Stimulated activated CD8-positive, alpha-beta memory T cell treated with anti-CD3 and anti-CD28 coated beads, Interleukin-7, amount 100 ng/mL, for 4 hours (primary cell): ENCODE measurements around the gene BCL2L12.

Experiments
- DNase-seq, 2 donors: peaks; one replicate each; pipeline ENCODE4 v3.0.0-alpha.2; 2020; ENCODE audit warnings: low read depth in 2 of 2

BCL2L12 gene

DNA sequence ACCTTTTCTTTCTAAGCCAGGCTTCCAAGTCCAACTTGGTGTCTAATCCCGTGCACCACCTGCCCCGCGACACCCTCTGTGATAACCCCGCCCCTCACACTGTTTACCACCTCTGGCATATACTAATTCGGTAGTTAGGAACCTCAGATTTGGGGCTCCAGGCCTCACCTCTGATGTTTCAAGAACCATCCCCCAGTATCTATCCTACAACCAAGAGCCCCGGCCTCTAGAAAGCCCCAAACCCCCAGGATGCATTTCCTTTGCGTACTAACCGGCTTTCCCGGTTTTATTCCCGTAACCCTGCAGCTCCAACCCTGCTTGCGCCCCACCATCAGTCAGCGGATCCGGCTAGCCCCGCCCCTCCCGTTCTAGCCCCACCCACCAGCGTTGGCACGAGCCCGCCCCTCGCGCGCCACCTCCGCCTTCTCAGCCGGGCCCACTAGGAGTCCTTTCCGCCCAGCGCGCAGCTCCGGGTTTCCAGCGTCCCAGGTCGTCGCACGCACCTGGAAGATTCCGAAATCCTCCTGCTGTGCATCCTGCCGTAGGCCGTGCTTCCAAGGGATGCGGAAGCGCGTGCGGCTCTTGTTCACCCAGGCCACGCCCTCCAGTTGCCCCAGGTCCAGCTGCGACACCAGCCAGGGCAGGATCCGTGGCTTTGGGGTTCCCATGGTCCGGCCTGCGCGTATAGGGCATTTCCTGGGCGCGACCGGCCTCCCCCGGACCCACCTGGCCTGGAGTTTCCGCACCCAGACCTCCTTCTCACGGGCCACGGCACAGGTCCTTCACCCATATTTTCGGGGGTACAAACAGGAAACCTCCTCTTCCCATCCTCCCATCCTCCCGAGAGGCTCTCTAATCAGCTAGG, 1.3 kb upstream of the BCL2L12 start:
- peak; percentile 81 to 83 for DNase-seq

DNA sequence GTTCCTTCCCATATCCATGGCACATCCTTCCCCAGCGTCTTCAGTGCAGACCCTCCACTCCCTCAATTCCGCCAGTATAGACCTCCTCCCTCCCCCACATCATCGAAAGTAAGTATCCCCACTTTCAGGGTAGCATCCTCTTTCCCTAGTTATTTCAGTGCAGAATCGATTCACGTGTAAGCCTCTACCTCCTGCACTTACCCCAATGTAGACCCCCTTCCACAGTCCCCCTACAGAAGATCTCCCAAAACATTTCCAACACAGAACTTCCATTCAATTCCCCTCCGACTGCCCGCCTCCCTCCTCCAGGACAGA, 740 bp upstream of the BCL2L12 start:
- no peak for DNase-seq

DNA sequence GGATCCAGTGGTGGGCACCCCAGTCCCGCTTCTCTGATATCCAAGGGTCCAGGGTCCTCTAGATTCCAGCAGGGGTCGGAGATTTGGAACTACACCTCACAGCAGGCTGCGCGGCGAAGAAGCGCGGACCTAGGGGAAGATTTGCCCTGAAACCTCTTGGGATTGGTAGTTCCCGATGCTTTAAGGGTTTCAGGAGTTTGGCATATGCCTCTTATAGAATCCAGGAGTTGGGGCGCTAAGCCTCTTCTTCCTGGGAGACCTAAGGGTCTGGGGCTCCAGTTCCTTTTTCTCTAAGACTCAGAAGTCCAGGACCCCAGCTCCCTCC, 349 bp downstream of the BCL2L12 start:
- DNase-seq, result no peak

DNA sequence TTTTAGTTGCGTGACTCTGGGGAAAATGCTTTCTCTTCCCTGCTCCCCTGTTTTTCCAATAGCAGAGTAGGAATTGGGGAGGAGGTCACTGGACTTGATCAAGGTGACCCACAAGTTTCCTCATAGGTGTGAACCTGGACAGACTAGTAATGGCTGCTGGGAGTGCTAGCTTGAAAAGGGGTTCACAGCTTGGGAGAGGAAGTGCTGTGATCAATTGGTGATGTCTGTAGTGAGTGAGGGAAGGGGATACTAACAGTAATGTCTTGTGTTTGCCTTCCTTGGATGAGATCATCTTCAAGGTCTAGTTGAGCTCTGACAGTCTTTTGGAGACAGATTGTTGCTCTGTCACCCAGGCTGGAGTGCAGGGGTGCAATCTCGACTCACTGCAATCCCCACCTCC, 1.7 kb downstream of the BCL2L12 start:
- no peak for DNase-seq

DNA sequence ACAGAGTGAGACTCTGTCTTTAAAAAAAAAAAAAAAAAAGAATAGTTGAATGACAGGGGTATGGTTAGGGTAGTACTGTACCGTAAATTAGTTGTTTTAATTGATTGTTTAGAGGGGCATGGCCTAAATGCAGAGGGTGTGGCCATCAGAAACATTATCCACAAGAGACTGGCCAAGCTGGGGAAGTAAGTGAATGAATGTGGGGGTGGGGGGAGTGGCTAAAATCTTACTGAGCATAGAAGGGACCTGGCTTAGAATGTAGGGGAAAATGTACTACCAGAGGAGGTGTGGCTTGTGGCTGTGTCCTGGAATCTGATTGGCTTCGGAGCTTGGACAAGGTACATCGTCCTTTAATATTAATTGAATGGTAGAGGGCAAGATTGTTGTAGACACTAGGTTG, 3.8 kb downstream of the BCL2L12 start:
- no peak for DNase-seq

DNA sequence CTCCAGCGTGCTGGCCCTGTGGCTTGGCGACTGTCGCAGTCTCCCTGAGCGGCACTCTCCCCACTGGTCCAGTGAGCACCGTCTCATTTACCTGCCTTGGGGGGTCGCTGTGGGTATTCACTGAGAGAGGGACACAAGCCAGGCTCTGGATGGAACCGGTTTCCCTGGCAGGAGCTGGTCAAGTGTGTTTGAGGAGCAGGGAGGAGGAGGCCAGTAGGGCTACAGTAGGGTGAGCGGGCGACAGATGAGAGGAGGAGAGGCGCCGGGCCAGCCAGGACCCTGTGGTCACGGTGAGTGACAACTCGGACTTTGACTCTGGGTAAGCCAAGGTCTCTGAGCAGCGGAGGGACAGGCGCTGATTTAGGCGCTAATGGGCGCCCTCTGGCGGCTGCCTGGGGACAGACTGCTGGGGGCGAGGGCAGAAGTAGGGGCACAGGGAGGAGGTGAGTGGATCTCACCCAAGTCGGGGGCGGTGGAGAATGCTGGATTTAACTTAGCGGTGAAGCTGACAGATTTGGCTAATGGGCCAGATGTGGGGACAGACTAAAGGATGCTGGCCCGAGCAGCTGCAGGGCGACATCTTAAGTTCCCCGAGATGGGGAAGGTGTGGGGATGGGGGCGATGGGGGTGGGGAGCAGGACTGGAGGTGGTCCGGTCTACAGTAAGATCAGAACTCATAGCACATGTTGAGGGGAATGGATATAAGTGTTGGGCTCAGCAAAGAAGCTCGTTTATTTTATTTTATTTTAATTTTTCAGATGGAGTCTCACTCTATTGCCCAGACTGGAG, 6.6 kb downstream of the BCL2L12 start:
- DNase-seq, result peak; percentile 60 to 62

DNA sequence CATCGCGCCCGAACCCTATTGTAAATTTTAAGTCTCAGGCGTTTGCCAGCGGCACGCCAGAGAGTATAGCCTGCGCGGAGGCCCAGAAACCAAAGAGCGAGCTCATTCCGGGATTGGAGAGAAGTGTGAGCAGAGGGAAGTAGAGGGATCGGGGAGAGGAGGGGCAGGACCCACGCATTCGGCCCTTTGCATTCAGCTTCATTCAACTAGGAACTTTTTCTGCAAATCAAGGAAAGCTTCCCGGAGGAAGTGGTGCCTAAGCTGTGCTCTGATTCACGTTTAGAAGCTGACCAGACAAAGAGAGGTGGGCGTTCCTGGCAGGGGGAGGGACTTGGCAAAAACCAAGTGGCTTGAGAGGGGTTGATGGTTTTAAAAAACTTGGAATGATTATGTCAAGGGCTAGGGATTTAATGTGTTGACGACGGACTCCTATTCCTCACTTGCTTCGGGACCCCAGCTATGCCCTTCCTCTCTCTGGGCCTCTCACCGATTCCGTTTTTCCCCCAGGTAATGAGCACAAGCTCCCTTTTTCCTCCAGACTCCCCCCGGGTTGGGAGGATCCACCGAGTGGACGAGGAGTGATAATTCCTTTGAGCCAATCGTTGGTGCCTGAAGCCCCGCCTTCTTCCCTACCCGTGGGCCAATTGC, 10.5 kb downstream of the BCL2L12 start:
- peak in 1 of 2 donors; percentile 36 for DNase-seq

DNA sequence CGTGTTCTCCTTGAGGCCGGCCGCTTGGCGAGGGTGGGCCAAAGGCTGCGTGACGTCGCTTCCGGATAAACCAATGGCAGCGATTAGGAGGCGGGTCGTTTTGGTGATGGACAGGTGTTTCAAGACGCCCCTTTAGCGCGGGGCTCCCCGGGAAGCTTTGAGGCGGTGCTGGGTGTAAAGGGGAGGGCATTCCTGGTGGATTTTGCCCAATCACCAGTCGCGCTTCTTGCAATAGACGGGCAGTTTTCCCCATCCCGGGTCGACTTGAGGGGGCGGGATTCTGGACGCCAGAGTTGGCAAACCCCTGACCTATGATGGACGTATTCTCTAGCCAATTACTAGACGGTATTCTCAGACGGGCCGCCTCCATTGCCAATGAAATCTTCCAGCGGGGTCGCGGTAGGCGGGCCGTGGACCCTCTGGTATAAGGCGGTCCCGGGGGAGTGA, 11.1 kb downstream of the BCL2L12 start:
- peak; percentile 95 to 99 for DNase-seq

DNA sequence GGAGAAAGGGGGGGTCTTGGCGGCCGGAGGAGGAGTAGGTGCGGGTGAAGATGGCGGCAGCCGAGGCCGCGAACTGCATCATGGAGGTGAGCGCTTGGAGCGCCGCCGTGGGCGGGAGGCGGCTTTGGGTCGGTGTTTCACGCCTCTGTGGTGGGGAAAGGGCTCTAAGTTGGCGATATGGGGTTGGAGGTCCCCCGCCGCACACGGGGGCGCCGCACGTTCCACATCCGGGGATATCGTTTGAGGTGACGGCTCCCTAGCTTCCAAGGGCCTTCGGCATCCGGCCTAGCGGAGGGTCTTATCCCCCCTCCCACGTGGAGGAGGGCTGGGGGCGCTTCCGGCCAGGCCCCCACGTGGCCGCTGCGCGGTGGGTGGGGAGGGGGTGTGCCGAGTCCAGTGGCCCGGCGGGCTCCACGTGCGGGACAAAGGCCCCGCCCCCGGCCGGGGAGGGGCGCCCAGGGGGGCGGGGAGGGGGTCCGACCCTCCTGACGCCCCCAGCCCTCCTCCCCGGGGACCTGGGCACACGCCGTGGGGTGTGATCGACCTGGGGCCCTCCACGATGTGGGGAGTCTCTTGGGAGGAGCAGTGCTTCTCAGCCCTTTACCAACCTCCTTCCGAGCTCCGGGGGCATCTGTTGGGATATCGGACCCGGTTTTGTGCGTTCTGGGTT, 11.6 kb downstream of the BCL2L12 start, which contains the start of gene PRMT1:
PRMT1 (plus strand) TSS at position 41 of the 670 bp plus-strand sequence; CDS start at position 51, 10 bp downstream.
- DNase-seq, result peak; percentile 23 to 46

DNA sequence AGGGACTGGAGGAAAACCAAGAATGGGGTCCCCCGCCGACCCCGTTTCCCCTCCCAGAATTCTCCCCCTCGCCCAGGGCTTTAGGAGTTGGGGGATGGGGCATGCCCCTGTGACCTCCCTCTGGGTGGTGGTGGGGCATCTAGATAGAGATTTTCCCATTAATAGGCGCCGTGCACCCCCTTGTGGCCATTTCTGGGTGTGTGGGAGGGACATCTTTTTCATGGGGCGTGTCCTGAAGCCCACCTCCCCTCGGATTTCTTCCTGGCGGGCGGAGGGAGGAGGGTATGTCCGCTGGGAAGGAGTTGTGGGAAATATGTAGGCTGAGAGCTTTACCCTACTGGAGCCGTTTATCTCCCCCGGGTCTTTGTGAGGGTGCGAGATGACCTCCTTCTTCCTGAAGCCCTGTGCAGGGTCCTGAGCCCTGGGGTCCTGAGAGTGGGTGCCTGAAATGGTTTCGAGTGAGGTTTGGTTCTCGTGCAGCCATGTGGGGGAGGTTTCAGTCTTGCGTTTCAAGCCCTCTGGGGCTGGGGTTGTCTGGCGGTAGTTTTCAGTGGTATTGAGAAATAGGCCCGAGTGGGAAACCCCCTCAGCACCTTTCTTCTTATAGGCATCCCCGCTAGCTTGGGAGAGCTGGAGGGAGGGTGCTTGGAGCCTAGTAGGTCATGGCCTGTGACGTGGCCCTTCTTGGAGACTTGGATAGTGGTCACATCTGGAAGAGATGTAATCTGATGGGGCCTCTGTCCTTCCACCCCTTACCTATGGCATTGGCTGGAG, 12.4 kb downstream of the BCL2L12 start:
- peak; percentile 65 to 74 for DNase-seq

DNA sequence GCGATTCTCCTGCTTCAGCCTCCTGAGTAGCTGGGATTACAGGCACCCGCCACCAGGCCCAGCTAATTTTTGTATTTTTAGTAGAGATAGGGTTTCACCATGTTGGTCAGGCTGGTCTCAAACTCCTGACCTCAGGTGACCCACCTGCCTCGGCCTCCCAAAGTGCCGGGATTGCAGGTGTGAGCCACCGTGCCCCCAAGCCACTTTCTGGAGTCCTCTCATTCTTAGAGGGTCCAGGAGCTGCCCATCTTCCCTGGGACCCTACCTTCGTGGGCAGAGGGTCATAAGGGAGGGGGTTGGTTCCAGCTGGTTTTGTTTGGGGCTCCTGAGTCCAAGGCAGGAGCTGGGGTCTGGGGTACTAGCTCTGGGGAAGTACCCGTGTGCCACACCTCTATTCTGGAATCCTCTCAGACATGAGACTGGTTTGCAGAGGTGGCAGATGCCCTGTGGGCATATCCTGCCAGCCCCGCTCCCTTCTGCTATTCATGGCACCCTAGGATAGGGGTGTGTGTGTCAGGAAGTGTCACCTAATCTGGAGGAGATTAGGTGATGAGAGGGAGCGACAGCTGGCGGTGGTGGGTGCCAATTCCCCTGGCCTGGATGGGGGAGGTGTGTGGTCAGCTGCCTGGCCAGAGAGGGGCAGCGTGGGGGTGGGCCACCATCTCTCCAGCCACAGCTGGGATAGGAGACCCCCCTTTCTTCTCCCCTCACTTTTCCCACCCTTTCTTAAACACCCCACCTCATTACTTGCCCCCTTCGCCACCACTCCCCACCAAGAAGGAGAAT, 13.4 kb downstream of the BCL2L12 start:
- no peak for DNase-seq

DNA sequence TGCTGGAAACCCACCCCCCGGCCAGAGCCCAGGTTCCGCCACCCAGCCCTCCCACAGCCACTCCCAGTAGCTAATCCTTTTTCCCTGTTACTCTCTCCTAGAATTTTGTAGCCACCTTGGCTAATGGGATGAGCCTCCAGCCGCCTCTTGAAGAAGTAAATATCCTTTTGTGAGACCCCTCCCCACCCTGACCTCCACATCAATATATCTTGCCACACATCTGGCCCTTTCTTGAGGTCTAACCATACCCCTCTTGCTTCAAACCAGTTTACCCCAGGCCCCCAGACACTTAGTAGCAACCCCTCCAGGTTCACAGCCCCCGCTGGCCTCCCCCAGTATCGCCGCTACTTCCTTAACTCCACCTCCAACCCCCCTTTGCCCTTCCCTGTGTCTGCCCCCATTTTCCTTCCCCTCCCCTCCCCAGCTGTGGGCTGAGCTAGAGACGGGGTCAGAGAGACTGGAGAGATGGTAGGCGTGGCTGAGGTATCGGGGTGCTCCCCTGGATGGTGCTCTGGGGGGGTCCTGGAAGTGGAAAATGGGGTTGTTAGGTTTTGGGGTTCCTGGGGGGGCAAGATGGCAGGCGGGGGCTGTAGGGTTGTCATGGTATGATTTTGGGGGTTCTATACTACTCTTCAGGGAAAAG, 14.2 kb downstream of the BCL2L12 start:
- no peak for DNase-seq

DNA sequence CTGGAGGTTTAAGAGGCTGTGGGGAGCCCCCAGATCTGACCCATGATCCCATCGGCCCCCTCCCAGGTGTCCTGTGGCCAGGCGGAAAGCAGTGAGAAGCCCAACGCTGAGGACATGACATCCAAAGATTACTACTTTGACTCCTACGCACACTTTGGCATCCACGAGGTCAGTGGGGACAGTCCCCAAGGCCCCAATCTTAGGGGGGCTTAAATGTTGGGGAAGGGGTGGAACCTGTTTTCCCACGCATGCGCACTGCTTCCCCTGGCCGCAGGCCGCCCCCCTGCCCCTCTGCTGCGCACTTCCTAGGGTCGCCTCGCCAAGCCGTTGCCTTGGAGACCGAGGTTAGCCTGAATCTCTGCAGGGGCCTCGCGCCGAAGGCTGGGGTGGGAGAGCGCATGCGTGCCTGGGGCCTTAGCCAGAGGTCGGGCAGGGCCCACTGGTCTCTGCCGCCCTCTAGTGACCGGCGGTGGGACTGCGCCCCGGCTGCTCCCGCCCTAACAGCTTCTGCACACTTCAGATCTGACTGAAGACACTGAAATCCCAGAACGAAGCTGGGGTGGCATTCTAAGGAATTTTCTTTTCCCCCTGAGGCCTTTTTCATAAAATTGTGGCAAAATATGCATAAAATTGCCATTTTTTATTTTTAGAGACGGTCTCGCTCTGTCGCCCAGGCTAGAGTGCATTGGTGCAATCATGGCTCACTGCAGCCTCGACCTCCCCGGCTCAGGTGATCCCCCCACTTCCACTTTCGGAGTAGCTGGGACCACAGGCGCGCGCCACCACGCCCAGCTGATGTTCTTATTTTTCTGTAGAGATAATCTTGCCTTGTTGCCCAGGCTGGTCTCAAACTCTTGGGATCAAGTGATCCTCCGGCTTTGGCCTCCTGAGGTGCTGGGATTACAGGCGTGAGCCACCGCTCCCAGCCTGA, 15.0 kb downstream of the BCL2L12 start:
- DNase-seq, result peak; percentile 79 to 87

DNA sequence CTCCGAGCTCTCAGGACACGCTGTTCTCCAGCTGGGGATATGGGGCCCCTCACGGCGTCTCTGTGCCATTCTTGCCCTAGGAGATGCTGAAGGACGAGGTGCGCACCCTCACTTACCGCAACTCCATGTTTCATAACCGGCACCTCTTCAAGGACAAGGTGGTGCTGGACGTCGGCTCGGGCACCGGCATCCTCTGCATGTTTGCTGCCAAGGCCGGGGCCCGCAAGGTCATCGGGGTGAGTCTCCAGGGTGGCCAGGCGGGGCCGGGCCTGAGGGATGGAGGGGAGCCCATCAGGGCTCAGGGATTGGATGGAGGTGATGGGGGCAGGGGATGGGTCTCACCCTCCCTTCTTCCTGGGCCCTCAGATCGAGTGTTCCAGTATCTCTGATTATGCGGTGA, 16.1 kb downstream of the BCL2L12 start:
- DNase-seq, result no peak

DNA sequence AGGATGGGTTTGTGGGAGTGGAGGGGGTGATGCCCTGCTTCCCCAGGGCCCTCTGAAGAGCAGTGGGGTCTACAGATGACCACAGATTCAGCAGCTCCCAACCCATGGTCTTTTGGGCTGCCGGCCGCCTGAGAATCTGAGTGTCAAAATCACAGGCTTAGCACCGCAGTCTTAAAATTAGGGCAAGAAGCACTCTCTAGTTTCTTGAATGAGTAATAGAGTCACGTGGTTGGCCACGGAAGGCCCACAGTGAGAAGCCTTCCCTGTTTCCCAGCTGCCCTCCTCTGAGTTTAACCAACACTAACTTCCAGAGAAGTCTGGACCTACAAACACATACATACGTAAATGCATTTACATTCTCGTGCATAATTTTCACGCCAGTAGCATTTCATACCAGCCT, 16.5 kb downstream of the BCL2L12 start:
- DNase-seq, result no peak

DNA sequence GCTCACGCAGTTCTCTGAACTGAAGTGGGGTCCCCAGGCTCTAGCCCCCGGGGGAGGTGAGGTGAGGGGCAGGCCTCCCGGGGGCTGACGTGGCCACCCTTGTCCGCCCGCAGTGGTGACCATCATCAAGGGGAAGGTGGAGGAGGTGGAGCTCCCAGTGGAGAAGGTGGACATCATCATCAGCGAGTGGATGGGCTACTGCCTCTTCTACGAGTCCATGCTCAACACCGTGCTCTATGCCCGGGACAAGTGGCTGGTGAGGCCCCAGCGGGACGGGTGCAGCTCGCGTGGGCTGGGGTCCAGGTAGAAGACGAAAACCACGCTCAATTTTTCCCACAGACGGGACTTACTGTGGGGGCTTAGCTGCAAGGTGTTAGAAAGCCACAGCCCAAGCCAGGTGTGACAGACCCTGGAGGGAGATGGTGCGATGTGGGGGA, 18.1 kb downstream of the BCL2L12 start:
- DNase-seq, result no peak

DNA sequence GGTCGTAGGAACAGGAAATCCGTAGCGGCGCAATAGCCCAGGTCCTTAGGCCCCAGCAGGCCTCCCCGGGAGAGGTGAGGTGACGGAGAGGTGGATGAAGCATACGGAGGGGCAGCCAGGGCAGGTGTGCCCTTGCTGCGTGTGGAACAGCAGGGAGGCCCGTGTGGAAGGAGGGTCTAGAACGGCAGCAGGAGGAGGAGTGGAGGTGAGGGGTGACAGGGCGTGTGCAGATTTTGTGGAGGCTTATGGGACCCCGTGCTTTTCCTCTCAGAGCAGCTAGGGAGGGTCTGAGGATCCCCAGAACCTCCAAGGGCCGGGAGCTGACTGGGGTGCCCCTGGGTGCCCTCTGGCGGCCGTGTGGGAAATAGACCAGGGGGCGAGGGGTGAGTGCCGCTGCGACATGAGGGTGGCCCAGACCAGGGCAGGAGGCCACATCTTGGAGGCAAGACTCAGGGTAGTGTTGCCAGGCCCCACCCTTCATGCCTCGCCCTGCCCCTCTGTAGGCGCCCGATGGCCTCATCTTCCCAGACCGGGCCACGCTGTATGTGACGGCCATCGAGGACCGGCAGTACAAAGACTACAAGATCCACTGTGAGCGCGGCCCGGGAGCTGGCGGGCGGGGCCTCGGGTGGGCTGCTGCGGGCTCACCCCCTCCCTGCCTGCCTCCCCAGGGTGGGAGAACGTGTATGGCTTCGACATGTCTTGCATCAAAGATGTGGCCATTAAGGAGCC, 18.7 kb downstream of the BCL2L12 start:
- no peak for DNase-seq

DNA sequence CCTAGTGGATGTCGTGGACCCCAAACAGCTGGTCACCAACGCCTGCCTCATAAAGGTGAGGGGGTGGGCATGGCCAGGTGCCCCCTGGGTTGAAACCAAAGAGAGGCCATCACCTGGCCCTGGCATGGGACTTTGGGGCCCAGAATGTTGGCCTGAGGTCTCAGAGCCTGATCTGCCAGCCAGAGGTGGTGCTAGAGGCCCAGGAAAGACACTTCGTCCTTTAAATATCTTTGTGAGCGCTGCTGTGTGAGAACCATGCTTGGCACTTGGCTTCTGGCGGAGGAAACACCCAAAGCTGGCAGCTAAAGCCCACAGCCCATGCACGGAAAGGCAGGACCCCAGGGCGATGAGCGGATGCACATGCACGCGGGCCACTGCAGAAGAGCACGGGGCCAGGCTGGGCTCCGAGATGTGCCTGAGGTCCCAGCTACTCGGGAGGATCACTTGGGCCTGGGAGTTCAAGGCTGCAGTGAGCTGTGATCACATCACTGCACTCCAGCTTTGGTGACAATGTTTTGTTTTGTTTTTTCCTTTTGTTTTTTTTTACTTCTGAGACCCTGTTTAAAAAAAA, 19.3 kb downstream of the BCL2L12 start:
- no peak for DNase-seq
